ENCODE data around the gene SNX18. TPM values are rescaled to one million over a fixed set of nuclear protein-coding genes. Genes with fewer than 3 reads are reported as not detected.
"Not testable (repeated sequence)": the region's sequence is repeated elsewhere in the genome, so short reads cannot be mapped to it uniquely, and the experiment has no call there.

The SNX18 gene
- total RNA-seq, 1 donor from 2014 or later, result 35.4 TPM

DNA sequence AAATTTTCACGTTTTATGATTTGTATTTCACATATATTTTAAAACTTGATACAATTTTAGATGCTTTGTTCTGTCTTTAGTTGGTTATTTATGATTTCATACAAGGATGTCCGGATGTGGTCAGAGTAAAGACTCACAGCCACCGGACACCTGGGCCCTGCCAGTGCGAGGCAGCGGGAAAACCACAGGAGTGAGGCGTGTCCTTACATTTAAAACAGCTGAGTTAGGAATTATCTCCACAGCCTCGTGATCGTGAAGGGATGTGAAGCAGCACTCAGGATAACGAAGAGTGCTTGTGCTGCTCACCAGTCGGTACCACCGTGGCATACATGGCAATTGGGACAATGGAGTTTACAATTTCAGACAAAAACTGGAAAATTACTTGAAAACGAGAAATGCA lies 14.0 kb downstream of the SNX18 start:
- H3K27me3 ChIP-seq, result no peaks in the 10 kb centered on the region
- peaks cover 50% of the 10 kb centered on the region for H3K4me1 ChIP-seq
- no peak overlapping the region for H3K4me3 ChIP-seq
- H3K36me3 ChIP-seq, result no peaks in the 10 kb centered on the region
- intact Hi-C loops (cut with DNase I), result no loop called here
- H3K27ac ChIP-seq, result no peak overlapping the region
- DNase-seq (no peak), ATAC-seq (no peak)
- no peaks in the 10 kb centered on the region for H3K9me3 ChIP-seq
- TF ChIP-seq, protein P1, sequence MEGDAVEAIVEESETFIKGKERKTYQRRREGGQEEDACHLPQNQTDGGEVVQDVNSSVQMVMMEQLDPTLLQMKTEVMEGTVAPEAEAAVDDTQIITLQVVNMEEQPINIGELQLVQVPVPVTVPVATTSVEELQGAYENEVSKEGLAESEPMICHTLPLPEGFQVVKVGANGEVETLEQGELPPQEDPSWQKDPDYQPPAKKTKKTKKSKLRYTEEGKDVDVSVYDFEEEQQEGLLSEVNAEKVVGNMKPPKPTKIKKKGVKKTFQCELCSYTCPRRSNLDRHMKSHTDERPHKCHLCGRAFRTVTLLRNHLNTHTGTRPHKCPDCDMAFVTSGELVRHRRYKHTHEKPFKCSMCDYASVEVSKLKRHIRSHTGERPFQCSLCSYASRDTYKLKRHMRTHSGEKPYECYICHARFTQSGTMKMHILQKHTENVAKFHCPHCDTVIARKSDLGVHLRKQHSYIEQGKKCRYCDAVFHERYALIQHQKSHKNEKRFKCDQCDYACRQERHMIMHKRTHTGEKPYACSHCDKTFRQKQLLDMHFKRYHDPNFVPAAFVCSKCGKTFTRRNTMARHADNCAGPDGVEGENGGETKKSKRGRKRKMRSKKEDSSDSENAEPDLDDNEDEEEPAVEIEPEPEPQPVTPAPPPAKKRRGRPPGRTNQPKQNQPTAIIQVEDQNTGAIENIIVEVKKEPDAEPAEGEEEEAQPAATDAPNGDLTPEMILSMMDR (IDR thresholded peaks at IDR 0.05), result no peak

- peak overlapping the region; percentile 80 for H3K27ac ChIP-seq
- ATAC-seq (peak; percentile 82), DNase-seq (no peak)
- no peak overlapping the region for H3K4me3 ChIP-seq
- intact Hi-C loops (cut with DNase I), result no loop called here
- no peaks in the 10 kb centered on the region for H3K9me3 ChIP-seq
- TF ChIP-seq, protein P1 (IDR thresholded peaks at IDR 0.05), result no peak
- peaks cover 49% of the 10 kb centered on the region for H3K4me1 ChIP-seq
- no peaks in the 10 kb centered on the region for H3K36me3 ChIP-seq
- no peaks in the 10 kb centered on the region for H3K27me3 ChIP-seq
Measured at GRCh38 chr5:54533541-54534190, 16.1 kb downstream of the SNX18 start.

- H3K9me3 ChIP-seq, result no peaks in the 10 kb centered on the region
- TF ChIP-seq, protein P1 (IDR thresholded peaks at IDR 0.05), result no peak
- no peak for ATAC-seq
Measured at GRCh38 chr5:54534191-54535004, 16.8 kb downstream of the SNX18 start.

GRCh38 chr5:54535149-54535844 lies 17.7 kb downstream of the SNX18 start:
- peaks cover 37% of the 10 kb centered on the region for H3K4me1 ChIP-seq
- intact Hi-C loops (cut with DNase I), result no loop called here
- ATAC-seq (no peak), DNase-seq (no peak)
- no peak overlapping the region for H3K27ac ChIP-seq
- TF ChIP-seq, protein P1 (IDR thresholded peaks at IDR 0.05), result no peak
- H3K9me3 ChIP-seq, result no peaks in the 10 kb centered on the region
- H3K36me3 ChIP-seq, result no peaks in the 10 kb centered on the region
- H3K27me3 ChIP-seq, result no peaks in the 10 kb centered on the region
- H3K4me3 ChIP-seq, result no peak overlapping the region

More at GRCh38 chr5:54534191-54535004, 16.8 kb downstream of the SNX18 start:
- H3K36me3 ChIP-seq, result no peaks in the 10 kb centered on the region
- intact Hi-C loops (cut with DNase I), result no loop called here
- no peak for DNase-seq
- peak overlapping the region; percentile 80 for H3K27ac ChIP-seq
- H3K27me3 ChIP-seq, result no peaks in the 10 kb centered on the region
- peaks cover 45% of the 10 kb centered on the region for H3K4me1 ChIP-seq
- H3K4me3 ChIP-seq, result no peak overlapping the region

DNA sequence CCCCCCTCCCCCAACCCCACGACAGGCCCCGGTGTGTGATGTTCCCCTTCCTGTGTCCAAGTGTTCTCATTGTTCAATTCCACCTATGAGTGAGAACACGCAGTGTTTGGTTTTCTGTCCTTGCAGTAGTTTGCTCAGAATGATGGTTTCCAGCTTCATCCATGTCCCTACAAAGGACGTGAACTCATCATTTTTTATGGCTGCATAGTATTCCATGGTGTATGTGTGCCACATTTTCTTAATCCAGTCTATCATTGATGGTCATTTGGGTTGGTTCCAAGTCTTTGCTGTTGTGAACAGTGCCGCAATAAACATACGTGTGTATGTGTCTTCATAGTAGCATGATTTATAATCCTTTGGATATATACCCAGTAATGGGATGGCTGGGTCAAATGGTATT lies 18.8 kb downstream of the SNX18 start:
- H3K27ac ChIP-seq; H3K36me3 ChIP-seq; ATAC-seq; DNase-seq; H3K4me3 ChIP-seq; intact Hi-C loops (cut with DNase I); H3K9me3 ChIP-seq; H3K27me3 ChIP-seq: not testable (repeated sequence)
- H3K4me1 ChIP-seq, result peaks cover 33% of the 10 kb centered on the region

DNA sequence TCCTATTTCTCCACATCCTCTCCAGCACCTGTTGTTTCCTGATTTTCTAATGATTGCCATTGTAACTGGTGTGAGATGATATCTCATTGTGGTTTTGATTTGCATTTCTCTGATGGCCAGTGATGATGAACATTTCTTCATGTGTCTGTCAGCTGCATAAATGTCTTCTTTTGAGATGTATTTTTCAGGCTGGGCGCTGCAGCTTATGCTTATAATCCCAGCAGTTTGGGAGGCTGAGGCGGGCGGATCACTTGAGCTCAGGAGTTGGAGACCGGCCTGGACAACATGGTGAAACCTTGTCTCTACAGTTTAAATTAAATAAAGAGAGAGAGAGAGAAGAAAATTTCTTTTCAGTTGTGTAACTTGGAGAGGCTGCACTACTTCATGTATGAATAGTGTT lies 19.3 kb downstream of the SNX18 start:
- ATAC-seq; intact Hi-C loops (cut with DNase I); H3K27me3 ChIP-seq; H3K9me3 ChIP-seq; H3K36me3 ChIP-seq; H3K27ac ChIP-seq; DNase-seq; H3K4me3 ChIP-seq: not testable (repeated sequence)
- H3K4me1 ChIP-seq, result peaks cover 36% of the 10 kb centered on the region

Data from upper lobe of right lung (tissue), 1 donor.